Vagina (tissue), 2 donors: ENCODE results near the gene PSD.

Experiments
- POLR2AphosphoS5 ChIP-seq, 2 donors: sonication (generic); formaldehyde crosslinking; IDR thresholded peaks; one replicate each; pipeline ENCODE4 v1.9.0; 2017; ENCODE audit warnings: antibody characterized with exemption in 2 of 2, mild to moderate bottlenecking in 2 of 2, low read depth in 1 of 2; ENCODE audit not compliant: insufficient read depth in 1 of 2
- TF ChIP-seq, protein P1 (sequence below), 3 experiments: fragments of 450-650 bp in 2 of 3; fragments of 200-600 bp in 1 of 3; sonication (generic) in 1 of 3; IDR thresholded peaks; one replicate each; pipeline ENCODE4 v1.5.1; 2017 to 2019; ENCODE audit warnings: antibody characterized with exemption in 3 of 3, mild to moderate bottlenecking in 2 of 3, moderate library complexity in 2 of 3

DNA sequence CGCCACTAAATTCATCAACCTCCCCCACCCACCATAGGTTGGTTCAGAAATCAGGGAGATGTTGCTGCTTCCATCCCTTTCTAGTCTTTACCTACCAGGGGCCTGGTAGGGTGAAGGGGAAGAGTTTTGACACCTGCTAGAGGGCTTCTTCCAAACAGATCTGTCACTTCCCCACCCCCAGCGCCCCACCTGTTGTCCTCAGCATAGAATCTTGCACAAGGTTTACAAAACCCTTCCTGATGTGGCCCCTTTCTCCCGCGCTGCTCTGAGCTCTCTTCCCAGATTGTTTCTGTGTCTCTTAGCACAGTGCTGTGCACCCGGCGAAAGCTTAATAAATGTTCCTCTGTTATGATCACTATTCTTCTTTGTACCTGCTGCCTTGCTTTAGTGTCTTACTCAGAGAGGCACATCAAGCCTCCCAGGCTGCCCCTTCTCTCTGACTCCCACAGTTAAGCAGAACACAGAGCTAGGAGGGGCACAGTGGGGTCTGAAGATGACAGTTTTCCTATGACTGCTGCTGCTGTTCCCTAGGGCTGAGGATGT lies 44.0 kb upstream of the PSD start:
- no peak for TF ChIP-seq POLR2AphosphoS5 (IDR thresholded peaks at IDR 0.05; ENCODE audit: insufficient read depth in 1 of 2, low read depth in 1 of 2)
- TF ChIP-seq, protein P1, sequence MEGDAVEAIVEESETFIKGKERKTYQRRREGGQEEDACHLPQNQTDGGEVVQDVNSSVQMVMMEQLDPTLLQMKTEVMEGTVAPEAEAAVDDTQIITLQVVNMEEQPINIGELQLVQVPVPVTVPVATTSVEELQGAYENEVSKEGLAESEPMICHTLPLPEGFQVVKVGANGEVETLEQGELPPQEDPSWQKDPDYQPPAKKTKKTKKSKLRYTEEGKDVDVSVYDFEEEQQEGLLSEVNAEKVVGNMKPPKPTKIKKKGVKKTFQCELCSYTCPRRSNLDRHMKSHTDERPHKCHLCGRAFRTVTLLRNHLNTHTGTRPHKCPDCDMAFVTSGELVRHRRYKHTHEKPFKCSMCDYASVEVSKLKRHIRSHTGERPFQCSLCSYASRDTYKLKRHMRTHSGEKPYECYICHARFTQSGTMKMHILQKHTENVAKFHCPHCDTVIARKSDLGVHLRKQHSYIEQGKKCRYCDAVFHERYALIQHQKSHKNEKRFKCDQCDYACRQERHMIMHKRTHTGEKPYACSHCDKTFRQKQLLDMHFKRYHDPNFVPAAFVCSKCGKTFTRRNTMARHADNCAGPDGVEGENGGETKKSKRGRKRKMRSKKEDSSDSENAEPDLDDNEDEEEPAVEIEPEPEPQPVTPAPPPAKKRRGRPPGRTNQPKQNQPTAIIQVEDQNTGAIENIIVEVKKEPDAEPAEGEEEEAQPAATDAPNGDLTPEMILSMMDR (IDR thresholded peaks at IDR 0.05): no peak
